ENCODE measurements around the gene CCR3.

Gene CCR3

DNA sequence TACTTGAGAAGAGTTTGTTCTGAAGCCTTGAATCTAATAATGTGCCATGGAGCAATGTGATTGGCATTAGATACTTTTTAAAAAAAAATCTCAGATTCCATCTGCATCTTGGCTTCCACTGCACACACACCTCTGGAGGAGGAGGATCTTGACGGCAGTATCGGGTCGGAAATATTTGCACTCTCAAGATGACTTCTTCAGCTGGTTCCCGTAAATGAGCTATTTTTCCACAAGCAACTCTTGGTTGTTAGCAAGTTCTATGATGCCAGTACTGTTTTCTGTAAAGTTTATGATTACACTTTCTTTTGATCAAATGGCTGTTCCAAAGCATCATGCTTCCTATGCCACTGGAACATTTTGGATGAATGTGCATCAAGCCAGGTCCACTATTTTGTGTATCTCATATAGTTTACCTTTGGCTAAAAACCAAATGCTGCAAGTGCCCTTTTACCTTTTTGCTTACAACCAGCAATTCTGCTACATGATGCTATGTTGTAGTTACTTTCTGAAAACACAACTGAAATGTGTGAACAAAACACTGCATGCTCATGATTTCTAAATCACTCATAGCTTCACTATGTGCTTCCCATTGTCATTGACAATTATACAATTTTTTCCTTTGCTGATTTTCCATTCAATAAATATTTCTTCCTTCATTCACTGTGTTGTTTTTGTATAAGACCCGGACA is 43.8 kb downstream of the CCR3 start:
- Histone ChIP-seq H3K4me3 (ENCODE audit: extremely low read depth, insufficient read depth, low read length, poor library complexity, severe bottlenecking) (no peak overlapping the region), H3K36me3 (ENCODE audit: control insufficient read depth, insufficient read depth, low read length) (no peaks in the 10 kb centered on the region), H3K4me1 (ENCODE audit: control insufficient read depth, insufficient read depth, low read length, poor library complexity, severe bottlenecking) (no peaks in the 10 kb centered on the region), H3K9me3 (ENCODE audit: control insufficient read depth, low read length) (no peaks in the 10 kb centered on the region), H3K27ac (ENCODE audit: low read depth, low read length, severe bottlenecking) (no peak overlapping the region)
- WGBS, 2 experiments (ENCODE audit: insufficient coverage in 2 of 2): 90% methylated on average over 2 of the region's 5 CpGs; no CpG with 5 or more reads in 1 of the 2 experiments

DNA sequence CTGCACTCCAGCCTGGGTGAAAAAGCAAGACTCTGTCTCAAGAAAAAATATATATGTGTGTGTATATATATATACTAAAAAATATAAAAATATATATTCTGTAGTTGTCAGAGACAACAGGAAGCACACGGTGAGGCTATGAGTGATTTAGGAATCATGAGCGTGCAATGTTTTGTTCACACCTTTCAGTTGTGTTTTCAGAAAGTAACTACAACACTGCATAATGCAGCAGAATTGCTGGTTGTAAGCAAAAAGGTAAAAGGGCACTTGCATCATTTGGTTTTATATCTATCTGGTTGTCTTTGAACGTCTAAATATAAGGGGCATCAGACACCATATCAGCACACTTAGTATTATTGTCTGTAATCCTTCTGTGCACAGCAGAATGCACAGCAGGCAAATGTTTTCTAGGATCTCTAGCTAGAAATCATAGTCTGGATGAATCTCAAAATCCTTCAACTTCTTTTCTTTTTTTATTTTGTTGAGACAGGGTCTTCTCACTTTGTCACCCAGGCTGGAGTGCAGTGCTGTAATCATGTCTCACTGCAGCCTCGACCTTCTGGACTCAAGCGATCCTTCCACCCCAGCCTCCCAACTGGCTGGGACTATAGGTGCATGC is 44.8 kb downstream of the CCR3 start:
- H3K4me1 ChIP-seq (ENCODE audit: control insufficient read depth, insufficient read depth, low read length, poor library complexity, severe bottlenecking): no peaks in the 10 kb centered on the region
- 92 to 100% methylated on average over 1 to 3 of the region's 5 CpGs for WGBS, 2 experiments (ENCODE audit: insufficient coverage in 2 of 2)
- no peaks in the 10 kb centered on the region for H3K36me3 ChIP-seq (ENCODE audit: control insufficient read depth, insufficient read depth, low read length)
- H3K9me3 ChIP-seq (ENCODE audit: control insufficient read depth, low read length): no peaks in the 10 kb centered on the region
- no peak overlapping the region for H3K27ac ChIP-seq (ENCODE audit: low read depth, low read length, severe bottlenecking)
- H3K4me3 ChIP-seq (ENCODE audit: extremely low read depth, insufficient read depth, low read length, poor library complexity, severe bottlenecking): no peak overlapping the region

DNA sequence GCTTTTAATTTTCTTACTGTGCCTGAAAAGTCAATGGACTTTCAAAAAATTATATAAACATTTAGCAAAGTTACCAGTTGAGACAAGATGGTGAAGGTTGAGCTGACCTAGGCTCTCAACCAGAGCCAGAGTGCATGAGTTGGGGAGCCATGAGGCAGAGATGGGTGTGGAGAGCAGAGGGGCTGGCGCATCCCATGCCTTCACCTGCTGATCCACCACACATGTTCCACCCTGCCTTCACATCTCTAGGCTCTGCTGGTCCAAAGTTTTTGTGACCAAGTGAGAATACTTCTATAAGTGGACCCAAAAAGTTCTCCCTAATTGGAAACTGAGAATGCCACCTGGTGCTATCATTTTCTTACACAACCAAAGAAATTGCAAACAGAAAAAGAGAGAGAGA is 47.3 kb downstream of the CCR3 start:
- Histone ChIP-seq H3K4me1 (ENCODE audit: control insufficient read depth, insufficient read depth, low read length, poor library complexity, severe bottlenecking) (no peaks in the 10 kb centered on the region), H3K27ac (ENCODE audit: low read depth, low read length, severe bottlenecking) (no peak overlapping the region), H3K9me3 (ENCODE audit: control insufficient read depth, low read length) (no peaks in the 10 kb centered on the region), H3K36me3 (ENCODE audit: control insufficient read depth, insufficient read depth, low read length) (no peaks in the 10 kb centered on the region), H3K4me3 (ENCODE audit: extremely low read depth, insufficient read depth, low read length, poor library complexity, severe bottlenecking) (no peak overlapping the region)
- WGBS, 2 experiments (ENCODE audit: insufficient coverage in 2 of 2): no CpG with 5 or more reads among the region's 1 CpG

DNA sequence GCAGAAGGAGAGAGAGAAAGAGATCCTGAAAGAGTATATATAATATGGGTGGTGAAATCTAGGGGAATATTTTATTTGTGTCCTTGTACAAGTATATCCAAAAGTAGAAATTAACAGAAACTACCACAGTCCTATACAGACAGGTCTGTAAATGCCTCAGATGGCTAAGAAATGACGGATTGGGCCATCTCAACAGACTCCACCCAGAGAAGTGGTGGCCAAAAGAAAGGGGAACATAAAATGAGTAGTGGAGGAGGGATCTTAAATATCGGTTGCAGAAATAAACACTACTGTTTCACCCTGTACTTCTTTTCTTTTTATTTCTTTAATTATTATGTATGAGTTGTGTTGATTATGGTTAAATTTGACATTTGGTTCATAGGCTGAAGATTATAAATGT is 47.7 kb downstream of the CCR3 start:
- no CpG with 5 or more reads among the region's 2 CpGs for WGBS, 2 experiments (ENCODE audit: insufficient coverage in 2 of 2)
- no peak overlapping the region for H3K4me3 ChIP-seq (ENCODE audit: extremely low read depth, insufficient read depth, low read length, poor library complexity, severe bottlenecking)
- H3K27ac ChIP-seq (ENCODE audit: low read depth, low read length, severe bottlenecking): no peak overlapping the region
- no peaks in the 10 kb centered on the region for H3K4me1 ChIP-seq (ENCODE audit: control insufficient read depth, insufficient read depth, low read length, poor library complexity, severe bottlenecking)
- no peaks in the 10 kb centered on the region for H3K9me3 ChIP-seq (ENCODE audit: control insufficient read depth, low read length)
- no peaks in the 10 kb centered on the region for H3K36me3 ChIP-seq (ENCODE audit: control insufficient read depth, insufficient read depth, low read length)

DNA sequence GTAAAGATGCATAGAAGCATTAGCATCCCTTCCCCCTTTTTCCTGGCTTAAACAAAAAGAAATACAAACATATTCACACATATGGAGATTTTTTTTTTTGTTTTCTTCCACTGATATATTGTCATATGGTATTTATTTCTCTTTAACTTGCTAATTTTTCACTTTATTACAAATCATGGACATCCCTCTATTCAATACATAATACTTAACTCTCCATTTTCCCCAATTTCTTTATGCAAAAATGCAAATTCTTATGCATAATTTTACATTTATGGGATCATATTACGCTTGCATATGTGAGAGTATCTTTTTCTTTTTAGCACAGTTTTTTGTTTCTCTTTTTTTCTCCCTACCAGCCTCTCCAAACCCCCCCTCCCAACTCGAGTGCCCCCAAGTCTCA is 48.8 kb downstream of the CCR3 start:
- Histone ChIP-seq H3K9me3 (ENCODE audit: control insufficient read depth, low read length) (no peaks in the 10 kb centered on the region), H3K4me1 (ENCODE audit: control insufficient read depth, insufficient read depth, low read length, poor library complexity, severe bottlenecking) (no peaks in the 10 kb centered on the region), H3K4me3 (ENCODE audit: extremely low read depth, insufficient read depth, low read length, poor library complexity, severe bottlenecking) (no peak overlapping the region), H3K36me3 (ENCODE audit: control insufficient read depth, insufficient read depth, low read length) (no peaks in the 10 kb centered on the region), H3K27ac (ENCODE audit: low read depth, low read length, severe bottlenecking) (no peak overlapping the region)
- WGBS, 2 experiments (ENCODE audit: insufficient coverage in 2 of 2): 50% methylated on average over 1 of the region's 2 CpGs; no CpG with 5 or more reads in 1 of the 2 experiments

DNA sequence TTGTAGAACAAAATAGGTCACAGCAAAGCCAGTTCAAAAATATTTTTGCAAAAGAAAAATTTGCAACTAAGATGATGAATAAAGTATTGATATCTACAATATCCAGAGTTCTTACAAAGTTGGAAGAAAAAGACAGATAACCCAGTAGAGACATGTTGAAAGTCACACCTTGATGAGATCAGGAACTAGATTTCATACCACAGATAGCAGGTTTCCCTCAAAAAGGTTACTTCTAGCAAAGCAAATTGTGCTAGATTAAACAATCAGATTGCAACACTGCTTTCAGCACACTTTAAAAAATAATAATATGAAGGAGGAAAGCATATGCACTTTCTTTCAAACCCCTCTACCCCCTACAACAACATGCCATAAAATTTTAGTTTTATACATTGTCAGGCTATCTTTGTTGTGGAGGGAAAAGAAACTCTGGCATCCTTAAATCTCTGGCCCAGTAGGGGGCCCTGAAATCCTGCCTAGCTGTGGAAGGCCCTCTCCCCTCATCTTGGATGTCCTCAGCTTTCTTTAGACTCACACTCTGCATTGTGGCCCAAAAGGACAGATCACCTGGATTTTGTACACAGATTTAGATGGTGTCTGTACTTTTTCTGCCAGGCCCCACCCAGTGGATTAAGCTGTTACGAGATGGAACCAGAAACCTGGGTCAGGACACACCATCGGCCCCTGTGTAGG is 50.9 kb downstream of the CCR3 start:
- 96 to 100% methylated on average over 2 of the region's 2 CpGs for WGBS, 2 experiments (ENCODE audit: insufficient coverage in 2 of 2)

DNA sequence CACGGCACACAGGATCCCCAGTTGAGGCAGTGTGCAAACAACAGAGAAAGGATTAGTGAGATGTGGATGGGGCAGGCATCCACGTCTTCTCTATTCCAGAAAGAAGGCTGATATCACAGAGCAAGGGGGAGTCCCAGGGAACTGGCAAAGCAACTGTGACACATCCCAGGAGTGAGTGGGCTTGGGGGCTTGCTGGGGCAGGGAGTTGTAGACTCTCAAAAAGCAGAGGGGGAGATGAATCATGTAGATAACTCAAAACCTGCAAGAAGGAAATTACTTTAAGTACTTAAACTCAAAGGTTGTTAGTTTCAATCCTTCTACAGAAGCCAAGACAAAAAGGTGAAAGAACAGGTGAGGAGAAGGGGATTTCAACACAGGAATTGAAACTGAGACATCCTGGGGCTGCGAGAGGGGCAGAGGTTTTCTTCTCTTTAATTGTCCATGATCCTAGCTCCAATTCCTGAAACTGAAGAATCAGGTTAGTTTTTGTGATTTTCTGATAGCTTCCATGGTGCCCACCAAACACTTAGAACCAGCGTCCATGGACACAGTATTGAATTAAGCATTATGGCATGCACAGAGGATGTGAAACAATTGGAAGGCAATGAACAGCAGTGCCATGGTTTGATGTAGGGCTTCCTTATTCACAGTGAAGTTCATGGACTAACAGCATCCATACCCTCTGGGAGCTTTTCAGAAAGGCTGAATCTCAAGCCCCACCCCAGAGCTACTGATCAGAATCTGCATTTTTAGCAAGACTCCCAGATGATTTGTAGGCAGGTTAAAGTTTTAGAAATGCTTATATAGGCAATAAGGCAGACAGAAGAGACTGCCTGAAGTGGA is 52.0 kb downstream of the CCR3 start:
- WGBS, 2 experiments (ENCODE audit: insufficient coverage in 2 of 2): 54 to 83% methylated on average over 2 of the region's 4 CpGs
- Histone ChIP-seq H3K4me1 (ENCODE audit: control insufficient read depth, insufficient read depth, low read length, poor library complexity, severe bottlenecking) (peaks cover 4% of the 10 kb centered on the region), H3K36me3 (ENCODE audit: control insufficient read depth, insufficient read depth, low read length) (no peaks in the 10 kb centered on the region), H3K4me3 (ENCODE audit: extremely low read depth, insufficient read depth, low read length, poor library complexity, severe bottlenecking) (no peak overlapping the region), H3K9me3 (ENCODE audit: control insufficient read depth, low read length) (no peaks in the 10 kb centered on the region), H3K27ac (ENCODE audit: low read depth, low read length, severe bottlenecking) (no peak overlapping the region)

More for the DNA sequence above, 50.9 kb downstream of the CCR3 start:
- no peaks in the 10 kb centered on the region for H3K9me3 ChIP-seq (ENCODE audit: control insufficient read depth, low read length)
- H3K4me3 ChIP-seq (ENCODE audit: extremely low read depth, insufficient read depth, low read length, poor library complexity, severe bottlenecking): no peak overlapping the region
- H3K36me3 ChIP-seq (ENCODE audit: control insufficient read depth, insufficient read depth, low read length): no peaks in the 10 kb centered on the region
- H3K27ac ChIP-seq (ENCODE audit: low read depth, low read length, severe bottlenecking): no peak overlapping the region
- H3K4me1 ChIP-seq (ENCODE audit: control insufficient read depth, insufficient read depth, low read length, poor library complexity, severe bottlenecking): peaks cover 4% of the 10 kb centered on the region

DNA sequence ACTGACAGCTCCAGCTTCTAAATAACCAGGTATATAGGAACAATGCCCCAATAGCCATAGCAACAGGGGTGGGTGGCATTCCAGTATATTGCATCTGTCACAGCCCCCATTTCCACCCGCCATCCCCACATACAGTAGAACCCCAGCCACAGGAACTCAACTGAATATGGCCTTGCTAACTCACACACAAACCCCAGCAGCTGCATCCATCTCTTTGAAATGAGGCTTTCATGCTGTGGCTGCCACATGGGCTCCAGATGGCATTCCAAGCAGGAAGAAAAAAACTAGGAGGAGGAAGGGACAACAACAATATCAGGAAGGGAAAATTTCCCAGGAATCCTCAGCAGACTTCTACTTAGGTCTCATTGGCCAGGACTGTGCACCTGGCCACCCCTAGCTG is 54.6 kb downstream of the CCR3 start:
- H3K4me1 ChIP-seq (ENCODE audit: control insufficient read depth, insufficient read depth, low read length, poor library complexity, severe bottlenecking): peaks cover 4% of the 10 kb centered on the region
- no peaks in the 10 kb centered on the region for H3K36me3 ChIP-seq (ENCODE audit: control insufficient read depth, insufficient read depth, low read length)
- no peak overlapping the region for H3K4me3 ChIP-seq (ENCODE audit: extremely low read depth, insufficient read depth, low read length, poor library complexity, severe bottlenecking)
- WGBS, 2 experiments (ENCODE audit: insufficient coverage in 2 of 2): no CpG with 5 or more reads among the region's 1 CpG
- H3K27ac ChIP-seq (ENCODE audit: low read depth, low read length, severe bottlenecking): no peak overlapping the region
- no peaks in the 10 kb centered on the region for H3K9me3 ChIP-seq (ENCODE audit: control insufficient read depth, low read length)

DNA sequence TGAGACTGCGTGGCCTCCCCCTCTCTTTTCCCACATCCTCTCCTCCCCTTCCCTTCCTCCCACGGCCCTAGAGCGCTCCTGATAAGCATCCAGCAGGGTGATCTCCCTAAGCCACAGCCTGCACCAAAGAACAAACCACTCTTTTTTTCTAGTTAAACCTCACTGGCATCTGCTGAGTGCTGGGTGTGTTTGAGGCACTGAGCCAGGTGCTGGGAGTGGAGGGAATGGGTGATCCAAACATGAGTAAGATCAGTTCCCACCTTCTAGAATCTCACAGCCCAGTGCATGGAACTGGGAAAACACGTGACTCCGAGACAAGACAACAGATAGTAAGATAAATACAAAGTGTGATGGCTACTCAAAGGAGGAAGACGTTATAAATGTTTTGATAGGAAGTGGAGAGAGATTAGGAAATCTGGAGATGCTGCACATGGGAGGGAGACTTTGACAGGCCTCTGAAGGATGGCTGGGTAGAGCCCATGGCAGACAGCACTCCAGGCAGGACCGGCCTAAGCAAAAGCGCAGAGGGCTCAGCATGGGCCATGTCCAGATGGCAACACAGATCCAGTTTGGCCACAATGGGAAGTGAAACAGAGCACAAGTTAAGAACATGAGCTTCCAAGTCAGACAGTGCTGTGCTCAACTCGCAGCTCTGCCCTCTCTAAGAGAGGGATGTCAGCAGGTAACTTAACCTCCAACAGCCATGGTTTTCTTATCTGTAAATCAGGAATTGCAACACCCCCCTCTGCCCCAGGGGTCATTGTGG is 55.6 kb downstream of the CCR3 start:
- H3K4me3 ChIP-seq (ENCODE audit: extremely low read depth, insufficient read depth, low read length, poor library complexity, severe bottlenecking): no peak overlapping the region
- no peaks in the 10 kb centered on the region for H3K9me3 ChIP-seq (ENCODE audit: control insufficient read depth, low read length)
- no peak overlapping the region for H3K27ac ChIP-seq (ENCODE audit: low read depth, low read length, severe bottlenecking)
- H3K4me1 ChIP-seq (ENCODE audit: control insufficient read depth, insufficient read depth, low read length, poor library complexity, severe bottlenecking): peaks cover 4% of the 10 kb centered on the region
- 84 to 85% methylated on average over 3 to 9 of the region's 9 CpGs for WGBS, 2 experiments (ENCODE audit: insufficient coverage in 2 of 2)
- H3K36me3 ChIP-seq (ENCODE audit: control insufficient read depth, insufficient read depth, low read length): no peaks in the 10 kb centered on the region
